Ovary (tissue), 9 donors: ENCODE data around the gene SLC6A9. TPM values are rescaled to one million over a fixed set of nuclear protein-coding genes. Genes with fewer than 3 reads are reported as not detected.
A peak's percentile ranks its signal among the peaks of the same experiment; 100 is the strongest.

Source experiments
- DNase-seq, 5 donors: peaks; one replicate each; pipeline ENCODE4 v3.0.0-alpha.2; 2019 to 2020
- H3K27ac ChIP-seq, 2 donors: fragments of 200-600 bp; one replicate each; pipeline versions ENCODE4 v1.5.1 to v1.8.0; 2019 to 2022
- H3K27me3 ChIP-seq: fragments of 200-600 bp; one replicate; pipeline ENCODE4 v1.8.0; 2022
- H3K36me3 ChIP-seq: fragments of 200-600 bp; sonication (generic); one replicate; pipeline ENCODE4 v1.5.1; 2019
- H3K4me1 ChIP-seq: one replicate; pipeline ENCODE4 v1.8.1; 2013; ENCODE audit warnings: mild to moderate bottlenecking, moderate library complexity; ENCODE audit not compliant: insufficient read depth
- H3K4me3 ChIP-seq: fragments of 200-600 bp; sonication (generic); one replicate; pipeline ENCODE4 v1.5.1; 2017
- H3K9me3 ChIP-seq, 2 donors: fragments of 200-600 bp in 1 of 2; sonication (generic) in 1 of 2; one replicate each; pipeline versions ENCODE4 v1.5.1 to v1.8.1; 2013 to 2019; ENCODE audit warnings: mild to moderate bottlenecking in 1 of 2, moderate library complexity in 1 of 2
- CTCF ChIP-seq, 3 donors: fragments of 450-650 bp in 2 of 3; fragments of 200-600 bp in 1 of 3; IDR thresholded peaks; one replicate each; pipeline versions ENCODE4 v1.5.1 to v1.8.0; 2016 to 2022; ENCODE audit warnings: antibody characterized with exemption in 3 of 3, mild to moderate bottlenecking in 1 of 3
- EP300 ChIP-seq: sonication (generic); formaldehyde crosslinking; IDR thresholded peaks from one replicate; pipeline ENCODE4 v1.6.1; 2017; ENCODE audit warnings: antibody characterized with exemption
- POLR2A ChIP-seq: fragments of 450-650 bp; IDR thresholded peaks from one replicate; pipeline ENCODE4 v1.6.1; 2017; ENCODE audit warnings: antibody characterized with exemption, mild to moderate bottlenecking, moderate library complexity
- WGBS, 3 donors: extraction: QIAGEN DNeasy Blood & Tissue Kit in 1 of 3; methylation state at CpG; one replicate each; pipeline versions ENCODE4 v1.1.5 to v1.1.7; 2013 to 2017; 5-methylcytosine and 5-hydroxymethylcytosine counted together
- intact Hi-C, 4 donors: fragments of 100-400 bp; cut with DNase I; formaldehyde crosslinking; loops; one replicate each; pipeline versions ENCODE4 v1.11.0 to v1.15.1; 2022 to 2023
- polyA plus RNA-seq, 2 donors: library from polyadenylated mRNA; stranded (reverse); fragments of 200-250 nt in 1 of 2; fragments of 350-450 nt in 1 of 2; fragmentation: Illumina TruSeq in 1 of 2; extraction: RNeasy Lipid Tissue Mini Kit (QIAGEN cat#74804) in 1 of 2; gene quantifications; one replicate each; pipeline ENCODE4 v1.2.3, GENCODE V29; 2013 to 2014
- total RNA-seq, 7 donors: library from RNA; depleted of rRNA in 2 of 7; stranded (reverse); fragments of >200 nt in 2 of 7; fragmentation: NEBNext Ultra II Directional in 3 of 7; extraction: Animal tissue kit (Norgen Biotek cat#: 25700) in 3 of 7; gene quantifications; one replicate each; pipeline versions ENCODE4 v1.1.0 to v1.2.4, GENCODE V29; 2016 to 2023
- donor health status: DM: no; HTN: no; CAD: no; lungs with moderate emphysema.
- donor health status: DM: no; HTN: no; CAD: no.
- donor health status: Bipolar disorder and iron deficiency.
- donor health status: DM: yes; HTN: yes; CAD: no.
- donor health status: DM: no; HTN: no; CAD: no.
- donor health status: DM: yes; HTN: yes; CAD: no.

The SLC6A9 gene
- total and polyA plus RNA-seq, 9 donors = 1.1 to 74.1 (median 4.6) TPM

GRCh38 chr1:44030605-44031251, 534 bp downstream of the SLC6A9 start:
- WGBS, 3 donors = 0 to 1% (median 0%) methylated on average over 24 to 66 of the region's 66 CpGs
- peak; percentile 32 to 66 (median 49) for DNase-seq
- no peaks in the 10 kb centered on the region for H3K36me3 ChIP-seq
- no peaks in the 10 kb centered on the region for H3K27me3 ChIP-seq
- TF ChIP-seq POLR2A (no peak), EP300 (no peak), CTCF (IDR thresholded peaks at IDR 0.05) (no peak)
- peaks cover 10% of the 10 kb centered on the region for H3K4me1 ChIP-seq
- intact Hi-C loops = no loop called here
- peak overlapping the region; percentile 63 for H3K4me3 ChIP-seq
- no peaks in the 10 kb centered on the region for H3K9me3 ChIP-seq
- H3K27ac ChIP-seq = peak overlapping the region; percentile 44 to 92

DNA sequence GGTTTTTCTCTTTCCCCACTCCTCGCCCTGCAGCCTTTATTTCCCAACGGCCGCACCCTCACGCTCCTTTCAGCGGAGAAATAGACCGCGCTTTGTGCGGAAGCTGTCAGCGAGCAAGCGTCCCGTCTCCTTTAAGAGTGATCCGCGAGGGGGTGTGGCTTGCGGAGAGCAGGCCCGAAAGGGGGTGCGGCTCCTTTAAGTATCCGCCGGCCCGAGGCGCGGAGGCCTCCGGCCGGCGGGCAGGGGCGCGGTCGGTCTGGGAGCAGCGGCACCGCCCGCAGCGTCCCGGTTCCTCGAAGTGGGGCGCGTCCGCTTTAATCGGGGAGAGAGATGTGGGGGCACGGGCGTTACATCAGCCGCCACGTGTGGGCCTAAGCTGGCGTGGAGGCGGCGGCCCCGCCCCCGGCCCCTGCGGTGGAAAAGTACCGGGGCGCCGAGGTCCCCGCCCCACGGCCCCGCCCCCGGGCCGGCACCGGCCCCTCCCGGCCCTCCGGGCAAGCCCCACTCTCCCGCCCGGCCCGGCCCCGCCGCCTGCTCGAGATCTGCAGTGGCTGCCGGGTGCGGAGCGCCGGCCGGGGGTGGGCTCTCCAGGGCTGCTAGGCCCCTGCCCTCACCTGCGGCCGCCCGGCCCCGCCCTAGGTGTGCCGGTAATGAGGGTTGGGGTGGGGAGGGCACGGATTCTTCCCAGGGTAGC, 1.2 kb downstream of the SLC6A9 start:
- no peaks in the 10 kb centered on the region for H3K36me3 ChIP-seq
- intact Hi-C loops = no loop called here
- H3K9me3 ChIP-seq = no peaks in the 10 kb centered on the region

DNA sequence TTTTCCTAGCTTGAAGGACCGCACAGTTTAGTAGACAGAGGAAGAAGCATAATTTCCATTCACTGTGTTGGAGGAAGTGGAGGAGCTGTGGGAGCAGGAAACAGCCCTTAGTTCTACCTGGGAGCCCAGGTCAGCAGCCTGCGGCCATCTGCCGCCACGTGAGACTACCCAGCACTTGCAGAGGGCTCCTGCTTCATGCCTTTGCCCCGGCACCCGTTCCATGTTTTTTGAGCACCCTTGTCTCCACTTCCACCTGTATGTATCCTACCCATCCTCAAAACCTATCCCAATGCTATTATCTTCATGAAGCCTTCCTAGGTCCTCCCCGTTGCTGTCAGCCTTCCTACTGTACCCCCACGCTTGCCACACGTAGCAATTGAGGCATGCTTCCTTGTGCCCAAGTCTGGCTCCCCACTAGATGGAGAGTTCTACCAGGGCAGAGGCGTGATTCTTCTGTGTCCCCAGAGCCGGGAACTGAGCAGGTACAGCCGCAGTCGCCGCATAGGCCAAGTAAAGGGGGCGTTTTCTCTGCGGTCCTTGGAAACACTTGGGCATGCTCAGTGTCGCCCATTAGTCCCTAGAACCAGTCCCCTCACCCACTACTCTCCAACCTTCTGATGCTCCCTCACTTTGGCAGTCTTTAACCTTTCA, 1.9 kb downstream of the SLC6A9 start:
- H3K36me3 ChIP-seq = no peaks in the 10 kb centered on the region
- TF ChIP-seq CTCF (IDR thresholded peaks at IDR 0.05) = no peak
- TF ChIP-seq POLR2A = no peak
- TF ChIP-seq EP300 = no peak
- no peaks in the 10 kb centered on the region for H3K9me3 ChIP-seq
- DNase-seq = peak in 1 of 5 donors; percentile 30
- intact Hi-C loops = no loop called here
- H3K4me1 ChIP-seq = peaks cover 5% of the 10 kb centered on the region
- H3K4me3 ChIP-seq = peak overlapping the region; percentile 63
- WGBS, 3 donors = 26 to 27% (median 26%) methylated on average over 17 of the region's 17 CpGs
- peak overlapping the region; percentile 44 to 92 for H3K27ac ChIP-seq
- H3K27me3 ChIP-seq = no peaks in the 10 kb centered on the region

More for the DNA sequence above, 1.2 kb downstream of the SLC6A9 start:
- H3K4me3 ChIP-seq = peak overlapping the region; percentile 63
- peak overlapping the region; percentile 44 to 92 for H3K27ac ChIP-seq
- H3K27me3 ChIP-seq = no peaks in the 10 kb centered on the region
- peaks cover 5% of the 10 kb centered on the region for H3K4me1 ChIP-seq
- WGBS, 3 donors = 0 to 1% (median 1%) methylated on average over 45 to 75 of the region's 75 CpGs
- DNase-seq = peak; percentile 76 to 86 (median 84)
- no peak for TF ChIP-seq POLR2A
- TF ChIP-seq EP300 = no peak

- H3K36me3 ChIP-seq = no peaks in the 10 kb centered on the region
- no peak for TF ChIP-seq CTCF (IDR thresholded peaks at IDR 0.05)
- TF ChIP-seq EP300 = no peak
- TF ChIP-seq POLR2A = no peak
- DNase-seq = no peak
- H3K4me1 ChIP-seq = peaks cover 5% of the 10 kb centered on the region
- no peak overlapping the region for H3K4me3 ChIP-seq
- H3K27me3 ChIP-seq = no peaks in the 10 kb centered on the region
- intact Hi-C loops = no loop called here
- no peak overlapping the region for H3K27ac ChIP-seq
- 93 to 96% (median 95%) methylated on average over 3 of the region's 3 CpGs for WGBS, 3 donors
- H3K9me3 ChIP-seq = no peaks in the 10 kb centered on the region
Measured at GRCh38 chr1:44027320-44027719, 3.9 kb downstream of the SLC6A9 start.
